Mesothelial cell of epicardium (in vitro differentiated cells): ENCODE data around the gene ACOT7. TPM values are rescaled to one million over a fixed set of nuclear protein-coding genes. Genes with fewer than 3 reads are reported as not detected.

Experiments used
- DNase-seq, 2 experiments: peaks; one replicate each; pipeline ENCODE4 v3.0.0; 2021; ENCODE audit warnings: low spot score in 2 of 2; ENCODE audit not compliant: unreplicated experiment in 2 of 2
- H3K27ac Mint-ChIP-seq: 2 replicates; pipeline ENCODE4 v1.8.0; 2021; ENCODE audit warnings: mixed read lengths
- H3K27me3 Mint-ChIP-seq: 2 replicates; pipeline ENCODE4 v1.8.0; 2021; ENCODE audit warnings: low read depth, mixed read lengths
- H3K36me3 Mint-ChIP-seq: 2 replicates; pipeline ENCODE4 v1.8.0; 2021; ENCODE audit warnings: mixed read lengths
- H3K4me1 Mint-ChIP-seq: 2 replicates; pipeline ENCODE4 v1.8.0; 2021; ENCODE audit warnings: mixed read lengths
- H3K4me3 Mint-ChIP-seq: 2 replicates; pipeline ENCODE4 v1.8.0; 2021; ENCODE audit warnings: mild to moderate bottlenecking, moderate library complexity, mixed read lengths
- H3K9me3 Mint-ChIP-seq: 2 replicates; pipeline ENCODE4 v1.8.0; 2021; ENCODE audit warnings: mixed read lengths
- CTCF ChIP-seq: fragments of 200-600 bp; sonication (generic); IDR thresholded peaks from one replicate; pipeline ENCODE4 v1.5.0; 2021; ENCODE audit warnings: antibody characterized with exemption; ENCODE audit not compliant: unreplicated experiment
- total RNA-seq: library from RNA; stranded (reverse); gene quantifications from 3 replicates; pipeline ENCODE4 v1.2.1, GENCODE V29; 2021

ACOT7 gene
- total RNA-seq, 1 donor from 2014 or later = 20.3 TPM

- no peaks in the 10 kb centered on the region for H3K36me3 Mint-ChIP-seq
- no peaks in the 10 kb centered on the region for H3K27me3 Mint-ChIP-seq
- no peak for TF ChIP-seq CTCF
- H3K4me1 Mint-ChIP-seq = peaks cover 9% of the 10 kb centered on the region
- no peak overlapping the region for H3K4me3 Mint-ChIP-seq
- H3K27ac Mint-ChIP-seq = no peak overlapping the region
- H3K9me3 Mint-ChIP-seq = no peaks in the 10 kb centered on the region
- DNase-seq = no peak
Observed at GRCh38 chr1:6279066-6279465, 114.5 kb downstream of the ACOT7 start.

DNA sequence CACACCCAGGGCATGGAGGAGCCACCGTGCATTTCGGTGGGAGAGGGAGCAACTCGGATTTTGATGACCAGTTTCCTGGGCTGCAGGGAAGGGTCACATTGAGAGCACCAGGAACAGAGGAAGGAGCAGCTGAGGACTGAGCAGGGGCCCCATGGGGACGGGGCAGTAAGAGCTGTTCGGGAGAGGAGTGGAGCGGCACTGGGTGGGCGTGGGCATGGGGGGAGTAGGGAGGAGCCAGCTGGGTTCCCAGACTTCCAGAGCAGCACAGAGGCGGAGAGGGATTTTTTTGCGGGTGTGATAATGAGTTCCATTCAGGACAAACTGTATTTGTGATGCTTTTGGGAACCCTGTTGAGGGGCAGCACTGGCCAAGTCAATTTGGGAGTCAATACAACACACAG is 115.3 kb downstream of the ACOT7 start:
- H3K27ac Mint-ChIP-seq = no peak overlapping the region
- H3K27me3 Mint-ChIP-seq = no peaks in the 10 kb centered on the region
- TF ChIP-seq CTCF = no peak
- H3K4me3 Mint-ChIP-seq = no peak overlapping the region
- no peaks in the 10 kb centered on the region for H3K36me3 Mint-ChIP-seq
- no peak for DNase-seq
- no peaks in the 10 kb centered on the region for H3K9me3 Mint-ChIP-seq
- H3K4me1 Mint-ChIP-seq = peaks cover 13% of the 10 kb centered on the region

- no peak for DNase-seq
- Mint-ChIP-seq H3K27ac (peak overlapping the region; percentile 85), H3K4me1 (peaks cover 26% of the 10 kb centered on the region), H3K9me3 (no peaks in the 10 kb centered on the region), H3K27me3 (no peaks in the 10 kb centered on the region), H3K4me3 (no peak overlapping the region), H3K36me3 (no peaks in the 10 kb centered on the region)
- TF ChIP-seq CTCF = no peak
Observed at GRCh38 chr1:6276811-6277555, 116.6 kb downstream of the ACOT7 start.

GRCh38 chr1:6275826-6276782 is 117.5 kb downstream of the ACOT7 start:
- peak in 1 of 2 experiments; percentile 49 for DNase-seq
- TF ChIP-seq CTCF = no peak
- Mint-ChIP-seq H3K36me3 (no peaks in the 10 kb centered on the region), H3K9me3 (no peaks in the 10 kb centered on the region), H3K27ac (peak overlapping the region; percentile 85), H3K4me3 (peak overlapping the region; percentile 38), H3K4me1 (peaks cover 35% of the 10 kb centered on the region), H3K27me3 (no peaks in the 10 kb centered on the region)

GRCh38 chr1:6274622-6275139 is 118.9 kb downstream of the ACOT7 start:
- Mint-ChIP-seq H3K4me1 (peaks cover 48% of the 10 kb centered on the region), H3K9me3 (no peaks in the 10 kb centered on the region), H3K27me3 (no peaks in the 10 kb centered on the region), H3K36me3 (no peaks in the 10 kb centered on the region), H3K4me3 (no peak overlapping the region), H3K27ac (no peak overlapping the region)
- DNase-seq = no peak
- no peak for TF ChIP-seq CTCF
